Hepatocyte (in vitro differentiated cells): ENCODE data around the gene HEPHL1. TPM values are rescaled to one million over a fixed set of nuclear protein-coding genes. Genes with fewer than 3 reads are reported as not detected.

ENCODE experiments used
- DNase-seq: peaks from one replicate; pipeline ENCODE4 v3.0.0-alpha.2; 2016; ENCODE audit warnings: low spot score
- H2AFZ ChIP-seq: fragments of 200-600 bp; sonication (generic); 2 replicates; pipeline ENCODE4 v1.6.0; 2016; ENCODE audit warnings: antibody characterized with exemption, mild to moderate bottlenecking
- H3K27ac ChIP-seq: fragments of 200-600 bp; sonication (generic); 2 replicates; pipeline ENCODE4 v1.5.1; 2016; ENCODE audit warnings: mild to moderate bottlenecking
- H3K27me3 ChIP-seq: fragments of 200-600 bp; sonication (generic); 2 replicates; pipeline ENCODE4 v1.6.1; 2016
- H3K36me3 ChIP-seq: fragments of 200-600 bp; sonication (generic); replicated peaks from 2 replicates; pipeline ENCODE4 v1.5.1; 2016; ENCODE audit warnings: low read depth; ENCODE audit not compliant: insufficient read depth
- H3K4me1 ChIP-seq: fragments of 200-600 bp; sonication (generic); 2 replicates; pipeline ENCODE4 v1.5.1; 2016; ENCODE audit warnings: mild to moderate bottlenecking, moderate library complexity; ENCODE audit not compliant: insufficient read depth
- H3K4me2 ChIP-seq: fragments of 200-600 bp; sonication (generic); 2 replicates; pipeline ENCODE4 v1.6.0; 2016
- H3K4me3 ChIP-seq: fragments of 200-600 bp; sonication (generic); 2 replicates; pipeline ENCODE4 v1.5.1; 2016; ENCODE audit warnings: mild to moderate bottlenecking
- H3K79me2 ChIP-seq: fragments of 200-600 bp; sonication (generic); 2 replicates; pipeline ENCODE4 v1.6.0; 2017; ENCODE audit warnings: mild to moderate bottlenecking
- H3K9me2 ChIP-seq: fragments of 200-600 bp; sonication (generic); replicated peaks from 2 replicates; pipeline ENCODE4 v1.6.0; 2017; ENCODE audit warnings: mild to moderate bottlenecking; ENCODE audit not compliant: insufficient read depth
- H3K9me3 ChIP-seq: fragments of 200-600 bp; sonication (generic); 2 replicates; pipeline ENCODE4 v1.5.1; 2016; ENCODE audit warnings: low read depth, mild to moderate bottlenecking
- H4K20me1 ChIP-seq: fragments of 200-600 bp; sonication (generic); 2 replicates; pipeline ENCODE4 v1.6.0; 2016; ENCODE audit warnings: mild to moderate bottlenecking; ENCODE audit not compliant: insufficient read depth, poor library complexity, severe bottlenecking
- CTCF ChIP-seq: fragments of 200-600 bp; sonication (generic); IDR thresholded peaks from 2 replicates; pipeline ENCODE4 v1.5.1; 2016; ENCODE audit warnings: antibody characterized with exemption, mild to moderate bottlenecking; ENCODE audit not compliant: poor library complexity
- EZH2 ChIP-seq: fragments of 200-600 bp; sonication (generic); IDR thresholded peaks from 2 replicates; pipeline ENCODE4 v1.6.1; 2016; ENCODE audit warnings: antibody characterized with exemption, mild to moderate bottlenecking, borderline replicate concordance
- EZH2phosphoT487 ChIP-seq: fragments of 200-600 bp; sonication (generic); IDR thresholded peaks from one replicate; pipeline ENCODE4 v1.6.1; 2018; ENCODE audit warnings: antibody characterized with exemption, mild to moderate bottlenecking, low read depth, moderate library complexity; ENCODE audit not compliant: unreplicated experiment, severe bottlenecking
- WGBS: methylation state at CpG from one replicate; pipeline ENCODE4 v1.1.6; 2016; ENCODE audit warnings: low lambda C conversion rate; ENCODE audit errors: missing lambda C conversion rate; 5-methylcytosine and 5-hydroxymethylcytosine counted together
- polyA plus RNA-seq: library from polyadenylated mRNA; unstranded; fragments of >200 nt; fragmentation: Nextera tagmentation; extraction: Ambion mirVana; gene quantifications from 2 replicates; pipeline ENCODE4 v1.2.1, GENCODE V29; 2016
- total RNA-seq: library from RNA; depleted of rRNA; stranded (reverse); fragments of >200 nt; gene quantifications from 2 replicates; pipeline ENCODE4 v1.2.3, GENCODE V29; 2014

Gene HEPHL1
- total and polyA plus RNA-seq, 2 experiments from 2014 or later: 0.07 to 0.17 TPM

GRCh38 chr11:94007906-94008305 is 13.2 kb upstream of the HEPHL1 start:
- DNase-seq: no peak
- H3K9me2 ChIP-seq: no peaks in the 10 kb centered on the region
- no peaks in the 10 kb centered on the region for H3K36me3 ChIP-seq
- H3K79me2 ChIP-seq: no peaks in the 10 kb centered on the region
- 73% methylated on average over 4 of the region's 4 CpGs for WGBS
- no peaks in the 10 kb centered on the region for H3K9me3 ChIP-seq
- no peak overlapping the region for H3K4me2 ChIP-seq
- no peak overlapping the region for H3K27ac ChIP-seq
- no peaks in the 10 kb centered on the region for H3K4me1 ChIP-seq
- H2AFZ ChIP-seq: no peak overlapping the region
- H4K20me1 ChIP-seq: no peaks in the 10 kb centered on the region
- no peak overlapping the region for H3K4me3 ChIP-seq
- TF ChIP-seq CTCF (no peak), EZH2phosphoT487 (no peak), EZH2 (no peak)
- H3K27me3 ChIP-seq: no peaks in the 10 kb centered on the region

- TF ChIP-seq CTCF (no peak), EZH2phosphoT487 (no peak), EZH2 (no peak)
- H3K9me2 ChIP-seq: no peaks in the 10 kb centered on the region
- H3K4me1 ChIP-seq: no peaks in the 10 kb centered on the region
- H4K20me1 ChIP-seq: no peaks in the 10 kb centered on the region
- 67% methylated on average over 1 of the region's 1 CpG for WGBS
- no peaks in the 10 kb centered on the region for H3K36me3 ChIP-seq
- H2AFZ ChIP-seq: no peak overlapping the region
- no peaks in the 10 kb centered on the region for H3K27me3 ChIP-seq
- no peak overlapping the region for H3K27ac ChIP-seq
- DNase-seq: no peak
- no peaks in the 10 kb centered on the region for H3K79me2 ChIP-seq
- no peak overlapping the region for H3K4me2 ChIP-seq
- H3K9me3 ChIP-seq: no peaks in the 10 kb centered on the region
- no peak overlapping the region for H3K4me3 ChIP-seq
Measured at GRCh38 chr11:94010136-94010535, 11.0 kb upstream of the HEPHL1 start.

GRCh38 chr11:94011478-94011877 is 9.7 kb upstream of the HEPHL1 start:
- Histone ChIP-seq H3K79me2 (no peaks in the 10 kb centered on the region), H3K36me3 (no peaks in the 10 kb centered on the region), H3K4me1 (no peaks in the 10 kb centered on the region), H3K27me3 (no peaks in the 10 kb centered on the region), H3K27ac (no peak overlapping the region), H2AFZ (no peak overlapping the region), H3K9me3 (no peaks in the 10 kb centered on the region), H3K4me2 (no peak overlapping the region), H3K4me3 (no peak overlapping the region), H4K20me1 (no peaks in the 10 kb centered on the region), H3K9me2 (no peaks in the 10 kb centered on the region)
- TF ChIP-seq EZH2phosphoT487 (no peak), EZH2 (no peak)
- DNase-seq: no peak
- WGBS: 81% methylated on average over 3 of the region's 3 CpGs

GRCh38 chr11:94017446-94017845 is 3.7 kb upstream of the HEPHL1 start:
- Histone ChIP-seq H3K36me3 (no peaks in the 10 kb centered on the region), H2AFZ (no peak overlapping the region), H3K27ac (no peak overlapping the region), H3K4me2 (no peak overlapping the region), H3K9me2 (no peaks in the 10 kb centered on the region), H3K79me2 (no peaks in the 10 kb centered on the region), H3K4me3 (no peak overlapping the region), H3K27me3 (no peaks in the 10 kb centered on the region), H4K20me1 (no peaks in the 10 kb centered on the region), H3K9me3 (no peaks in the 10 kb centered on the region), H3K4me1 (no peaks in the 10 kb centered on the region)
- TF ChIP-seq EZH2phosphoT487 (no peak), EZH2 (no peak), CTCF (no peak)
- DNase-seq: no peak
